ENCODE data around the gene RAB1B.
A peak's percentile ranks its signal among the peaks of the same experiment; 100 is the strongest.

The RAB1B gene

DNA sequence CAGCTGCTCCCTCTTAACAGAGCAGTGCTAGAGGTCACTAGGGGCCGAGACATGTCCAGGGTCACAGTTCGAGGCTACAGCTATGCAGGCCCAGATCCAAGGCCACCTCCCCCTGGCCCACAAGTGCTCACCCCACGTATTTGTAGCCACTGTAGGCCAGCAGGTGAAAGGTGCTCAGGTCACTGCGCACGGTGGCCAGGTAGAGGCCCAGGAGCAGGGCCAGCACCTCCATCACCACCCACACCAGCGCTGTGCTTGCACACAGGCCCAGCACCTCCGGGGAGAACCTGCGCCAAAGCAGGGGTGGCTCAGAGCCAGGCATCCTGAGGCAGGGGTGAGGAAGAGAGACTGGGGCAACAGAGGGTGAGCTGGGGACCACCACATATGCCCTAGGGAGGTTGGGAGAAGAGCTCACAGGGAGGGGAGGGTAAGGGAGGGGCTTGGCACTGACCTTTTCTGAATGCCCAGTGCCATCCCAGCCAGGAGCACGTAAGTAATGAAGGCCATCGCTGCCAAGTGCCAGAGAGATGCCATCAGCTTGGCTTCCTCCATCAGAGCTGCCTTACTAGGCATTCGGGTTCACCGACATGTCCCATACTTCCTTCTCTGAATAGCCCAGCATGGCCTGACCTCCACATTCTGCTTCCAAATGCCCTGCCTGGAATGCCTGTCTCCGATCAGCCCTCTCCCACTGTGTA, 17.0 kb downstream of the RAB1B start:
- no peak for DNase-seq

DNA sequence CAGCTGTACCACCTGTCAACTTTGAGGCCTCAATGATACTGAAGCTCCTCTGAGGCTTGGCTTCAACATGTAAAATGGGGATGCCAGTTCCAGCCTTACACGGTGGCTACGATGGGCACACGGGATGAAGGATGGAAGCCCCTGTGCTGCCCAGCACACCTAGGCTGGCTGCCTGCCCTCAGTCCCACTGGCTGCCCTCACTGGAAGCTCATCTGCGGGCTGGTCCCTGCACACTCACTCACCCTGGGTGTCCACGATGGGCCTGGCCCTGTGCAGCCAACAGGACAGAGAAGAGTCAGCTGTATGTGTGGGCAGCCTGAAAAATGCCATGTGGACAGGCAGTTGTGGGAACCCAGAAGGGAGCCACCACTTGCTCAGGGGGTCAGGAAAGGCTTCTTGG, 18.3 kb downstream of the RAB1B start:
- no peak for DNase-seq

DNA sequence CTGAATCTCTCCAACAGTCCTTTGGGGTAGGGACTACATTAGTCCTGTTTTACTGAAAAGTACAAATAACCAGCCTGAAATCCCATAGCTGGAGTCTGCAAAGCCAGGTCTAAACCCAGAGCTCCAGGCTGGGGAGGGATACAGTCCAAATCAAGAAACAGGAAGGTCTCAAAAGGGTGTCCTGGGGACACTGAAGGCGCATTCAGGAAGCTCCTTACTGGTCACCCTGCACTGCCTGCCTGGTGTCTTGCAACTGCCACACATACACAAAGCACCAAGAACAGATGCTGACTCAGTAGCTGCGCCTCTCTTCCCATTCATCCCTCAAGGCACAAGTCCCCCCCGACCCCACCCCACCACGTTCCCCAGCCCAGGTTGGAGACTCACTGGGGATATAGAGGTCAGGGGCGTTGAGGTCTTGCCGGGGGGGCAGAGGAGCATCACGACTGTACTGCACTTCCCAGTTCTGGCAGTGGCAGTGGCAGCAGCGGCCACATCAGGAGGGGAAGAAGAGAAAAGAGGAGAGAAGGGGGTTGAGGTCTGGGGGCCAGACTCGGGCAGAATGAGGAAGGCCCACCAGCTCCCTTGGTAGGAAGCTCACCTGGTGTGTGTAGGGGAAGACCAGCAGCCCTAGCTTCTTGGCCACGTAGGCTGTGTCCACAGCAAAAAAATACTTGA, 18.9 kb downstream of the RAB1B start:
- no peak for DNase-seq

DNA sequence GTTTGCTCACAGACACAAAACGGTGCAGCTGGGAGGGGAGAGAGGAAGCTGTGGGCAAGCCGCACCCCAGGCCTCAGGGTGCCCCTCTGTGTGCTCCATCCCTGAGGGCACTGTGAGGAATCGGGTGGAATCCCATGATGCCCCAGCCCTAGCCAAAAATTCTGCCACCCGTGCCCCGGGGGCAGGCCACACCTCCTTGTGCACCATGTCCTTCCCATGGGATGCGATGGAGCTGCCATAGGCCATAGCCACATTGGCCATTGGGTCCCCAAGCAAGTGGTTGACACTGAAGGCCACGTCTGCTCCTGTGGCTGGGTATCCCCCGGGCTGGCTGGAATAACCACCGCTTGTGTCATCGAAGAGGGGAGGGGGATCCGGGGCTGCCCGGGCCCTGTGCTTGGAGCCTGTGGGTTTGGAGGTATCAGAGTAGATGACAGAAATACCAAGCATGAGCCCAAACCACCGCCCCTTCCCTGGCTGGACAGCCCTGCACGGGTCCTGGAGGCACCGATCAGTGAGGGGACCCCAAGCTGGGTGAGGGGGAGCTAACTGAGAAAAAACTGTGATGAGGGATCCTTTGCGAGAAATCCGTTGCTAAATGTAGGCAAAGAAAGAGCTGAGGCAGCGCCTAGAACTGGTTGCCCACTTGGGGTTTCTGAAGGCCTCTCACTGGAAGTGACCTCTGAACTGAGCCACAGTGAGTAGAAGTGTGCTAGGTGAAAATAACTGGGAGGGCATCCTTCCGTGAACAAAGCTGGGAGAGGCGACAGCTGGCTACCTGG, 19.6 kb downstream of the RAB1B start:
- DNase-seq = no peak

DNA sequence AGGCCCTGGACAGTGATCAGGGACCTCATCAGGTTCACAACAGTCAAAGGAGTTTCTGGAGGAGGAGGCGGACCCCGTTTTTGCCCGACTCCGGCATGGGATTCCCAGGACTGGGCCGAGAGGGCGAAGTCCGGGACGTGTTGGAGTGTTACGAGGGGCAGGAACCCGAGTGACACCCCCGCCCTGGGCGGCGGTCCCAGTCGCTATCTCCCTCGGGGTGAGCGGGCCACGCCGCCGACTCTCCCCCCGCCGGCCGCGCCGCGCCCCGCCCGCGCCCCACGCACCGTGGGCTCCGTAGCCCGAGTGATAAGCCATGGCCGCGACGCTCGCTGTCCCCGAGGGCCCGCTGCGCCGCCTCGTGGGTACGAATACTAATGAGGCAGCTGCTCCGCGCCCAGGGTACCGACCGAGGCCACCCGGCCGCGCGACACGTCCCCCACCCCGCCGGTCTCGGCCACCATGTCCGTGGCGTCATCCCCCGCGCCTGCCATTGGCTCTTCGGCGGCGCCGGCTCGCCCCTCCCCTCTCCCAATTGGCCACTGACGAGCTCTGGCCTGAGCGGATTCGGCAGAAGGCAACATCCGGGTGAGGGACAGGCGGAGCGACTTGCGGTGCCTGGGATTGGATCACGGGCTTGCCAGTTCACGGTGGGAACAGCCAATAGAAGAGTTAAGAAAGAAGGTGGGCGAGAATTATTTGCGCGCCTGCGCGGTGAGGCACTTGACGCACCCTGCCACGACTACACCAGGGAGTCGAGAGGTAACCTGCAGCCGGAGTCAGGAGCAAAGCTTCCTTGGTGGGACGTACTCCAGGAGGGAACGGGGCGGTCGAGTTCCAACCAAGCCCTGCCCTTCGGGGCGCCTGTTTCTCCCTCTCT, 20.5 kb downstream of the RAB1B start, which contains the start of gene YIF1A:
YIF1A (minus strand) TSS at position 473 of the 877 bp plus-strand sequence; CDS start at position 315, 158 bp downstream.
- peak; percentile 100 for DNase-seq

DNA sequence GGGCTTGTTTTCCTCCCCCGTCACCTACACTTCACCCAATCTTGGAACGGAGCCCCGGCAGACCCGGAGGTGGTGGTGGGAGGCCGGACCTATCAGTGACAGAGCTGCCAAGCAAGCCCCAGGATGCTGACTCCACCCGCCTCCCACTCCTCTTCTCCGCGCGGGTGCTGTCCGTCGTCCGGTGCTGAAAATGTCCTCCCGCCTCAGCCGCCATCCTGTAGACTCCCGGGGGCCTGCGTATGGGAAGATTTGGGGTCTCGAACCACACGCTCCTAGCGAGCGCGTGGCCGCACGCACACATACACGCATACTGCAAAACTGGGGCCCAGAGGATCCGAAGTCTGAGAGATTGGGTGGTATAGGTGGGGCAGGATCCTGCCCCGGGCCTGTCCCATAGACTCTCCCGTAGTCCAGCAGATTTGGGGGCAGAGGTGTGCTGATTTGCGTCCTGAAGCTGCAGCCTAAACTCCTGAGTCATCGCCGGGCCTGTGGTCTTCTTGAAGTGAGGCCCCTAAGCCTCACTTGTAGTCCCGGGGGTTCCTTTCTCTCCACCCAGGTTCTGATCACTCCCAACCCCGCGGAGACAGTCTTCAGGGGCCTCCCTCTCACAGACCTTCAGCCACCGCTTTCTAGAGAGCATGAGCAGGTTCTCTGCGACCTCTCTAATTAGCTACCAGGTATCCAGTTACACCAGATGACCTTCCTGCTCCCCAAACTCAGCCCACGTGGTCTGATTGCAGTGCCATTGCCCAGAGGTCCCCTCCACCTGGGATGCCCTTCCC, 21.3 kb downstream of the RAB1B start:
- no peak for DNase-seq

DNA sequence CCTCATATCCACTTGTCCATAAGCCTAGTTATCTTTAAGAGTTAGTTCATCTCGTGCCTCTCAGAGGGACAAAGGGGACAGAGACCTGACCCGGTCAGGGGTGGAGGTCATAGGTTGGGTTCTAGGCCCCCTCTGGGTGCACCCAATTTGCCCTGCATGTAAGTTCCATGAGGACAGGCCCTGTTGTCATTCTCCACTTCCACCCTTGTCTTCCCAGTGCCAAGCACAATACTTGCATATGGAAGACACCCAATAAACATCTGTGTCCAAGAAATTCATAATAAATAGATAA, 21.8 kb downstream of the RAB1B start:
- DNase-seq = no peak

DNA sequence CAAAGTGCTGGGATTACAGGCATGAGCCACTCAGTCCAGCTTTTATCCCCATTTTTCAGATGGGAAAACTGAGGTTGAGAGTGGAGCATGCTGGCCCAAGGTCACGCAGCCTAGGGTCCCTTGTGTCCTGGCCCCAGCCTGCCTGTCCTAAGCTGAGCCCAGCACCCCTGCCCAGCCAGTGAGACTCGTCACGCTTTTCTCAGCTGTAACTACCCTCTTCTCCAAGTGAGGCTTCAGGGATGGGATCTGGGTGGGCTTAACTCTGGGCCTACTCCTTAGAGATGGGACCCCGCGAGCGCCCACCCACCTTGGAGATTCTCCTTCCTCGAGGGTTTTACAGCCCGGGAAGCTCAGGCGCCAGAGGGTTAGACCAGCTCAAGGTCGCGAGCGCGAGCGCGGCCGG, 22.9 kb downstream of the RAB1B start:
- no peak for DNase-seq

DNA sequence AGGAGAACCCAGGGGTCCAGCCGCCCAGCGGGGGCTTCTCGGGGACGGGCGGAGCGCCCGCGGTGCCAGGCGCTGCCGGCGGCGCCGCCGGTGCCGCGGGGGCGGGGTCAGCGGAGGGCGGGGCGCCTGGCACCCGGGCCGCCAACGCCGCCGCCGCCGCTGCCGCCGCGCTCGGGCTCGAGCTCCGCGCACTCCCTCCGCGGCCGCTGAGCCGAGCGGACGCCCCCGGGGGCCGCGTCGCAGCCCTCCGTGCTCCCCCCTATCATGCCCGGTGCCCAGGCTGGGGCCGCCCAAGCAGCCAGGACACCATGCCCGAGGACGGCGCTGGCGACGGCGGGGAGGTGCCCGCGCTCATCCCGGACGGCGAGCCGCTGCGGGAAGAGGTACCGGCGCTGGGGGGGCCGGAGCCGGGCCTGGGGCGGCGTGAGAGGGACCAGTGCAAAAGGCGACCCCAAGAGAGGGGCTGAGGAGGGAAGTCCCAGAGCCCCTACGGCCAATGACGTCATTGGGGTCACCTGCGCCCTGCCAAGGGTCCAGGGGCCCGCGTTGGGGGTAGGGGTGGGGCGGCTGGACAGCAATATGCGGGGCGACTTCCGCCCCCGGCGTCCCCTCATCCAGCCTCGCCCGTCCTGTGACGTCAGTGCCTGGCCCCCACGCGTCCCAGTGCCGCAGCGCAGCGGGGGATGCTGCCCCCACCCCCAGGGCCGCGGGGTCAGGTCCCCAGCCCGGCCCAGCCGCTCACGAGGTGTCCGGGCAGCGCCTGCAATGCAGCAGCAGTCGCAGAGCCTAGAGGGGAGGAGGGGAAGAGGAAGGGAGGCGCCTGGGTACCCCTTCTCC, 23.5 kb downstream of the RAB1B start, which contains the start of gene TMEM151A:
TMEM151A (plus strand) TSS at position 189 of the 837 bp plus-strand sequence; CDS start at position 309, 120 bp downstream.
- no peak for DNase-seq

DNA sequence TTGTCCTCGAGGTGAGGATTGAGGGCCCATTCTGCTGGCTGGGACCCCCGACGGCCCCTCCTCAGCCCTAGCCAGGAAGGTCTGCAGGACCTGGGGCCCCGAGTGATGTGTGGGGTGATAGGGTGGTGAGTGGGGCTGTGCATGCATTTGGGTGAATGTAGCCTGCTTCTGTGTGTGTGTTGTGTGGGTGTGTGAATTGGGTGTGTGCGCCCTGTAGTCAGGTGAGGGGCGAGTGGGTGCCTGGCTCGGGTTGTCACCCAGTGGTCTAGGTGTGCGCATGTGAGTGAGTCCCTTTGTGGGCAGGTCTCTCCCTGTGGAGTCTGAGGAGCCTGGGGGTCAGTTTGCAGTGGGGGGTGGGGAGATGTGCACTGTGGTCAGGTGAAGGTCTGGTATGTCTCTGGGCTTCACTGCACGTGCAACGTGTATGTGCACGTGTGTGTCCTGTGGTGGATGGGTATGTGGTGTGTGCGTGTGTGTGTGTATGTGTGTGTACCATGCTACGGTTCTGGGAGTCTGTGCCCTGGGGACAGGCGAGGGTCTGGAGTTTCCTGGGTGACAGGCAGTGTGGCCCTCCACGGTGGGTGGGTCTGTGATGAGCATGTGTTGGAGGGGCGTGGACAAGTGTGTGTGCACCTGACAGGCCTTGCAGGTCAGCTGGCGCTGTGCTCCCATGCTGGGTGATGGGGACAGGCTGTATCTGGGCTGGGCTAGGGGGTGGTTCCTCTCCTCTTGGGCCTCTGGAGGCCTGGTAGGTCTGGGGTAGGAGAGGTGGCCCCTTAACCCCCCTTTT, 24.3 kb downstream of the RAB1B start:
- no peak for DNase-seq

DNA sequence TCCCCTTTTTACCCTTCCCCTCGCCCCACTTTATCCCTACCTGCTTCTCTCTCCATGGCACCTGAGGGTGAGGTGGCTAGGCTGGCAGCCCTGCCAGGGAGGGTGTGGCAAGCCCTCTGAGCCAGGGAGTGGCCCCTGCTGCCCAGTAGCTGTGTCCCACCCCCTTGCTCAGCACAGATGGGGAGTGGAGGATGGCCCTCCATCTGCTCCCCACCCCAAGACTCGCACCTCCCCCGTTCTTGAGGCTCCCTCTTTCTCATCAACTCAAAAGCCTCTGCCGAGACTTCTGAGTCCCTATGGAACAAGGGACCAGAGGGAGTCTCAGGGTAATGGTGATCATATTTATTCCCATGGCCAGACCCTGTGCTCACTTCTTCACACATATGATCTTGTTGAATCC, 24.9 kb downstream of the RAB1B start:
- DNase-seq = no peak

DNA sequence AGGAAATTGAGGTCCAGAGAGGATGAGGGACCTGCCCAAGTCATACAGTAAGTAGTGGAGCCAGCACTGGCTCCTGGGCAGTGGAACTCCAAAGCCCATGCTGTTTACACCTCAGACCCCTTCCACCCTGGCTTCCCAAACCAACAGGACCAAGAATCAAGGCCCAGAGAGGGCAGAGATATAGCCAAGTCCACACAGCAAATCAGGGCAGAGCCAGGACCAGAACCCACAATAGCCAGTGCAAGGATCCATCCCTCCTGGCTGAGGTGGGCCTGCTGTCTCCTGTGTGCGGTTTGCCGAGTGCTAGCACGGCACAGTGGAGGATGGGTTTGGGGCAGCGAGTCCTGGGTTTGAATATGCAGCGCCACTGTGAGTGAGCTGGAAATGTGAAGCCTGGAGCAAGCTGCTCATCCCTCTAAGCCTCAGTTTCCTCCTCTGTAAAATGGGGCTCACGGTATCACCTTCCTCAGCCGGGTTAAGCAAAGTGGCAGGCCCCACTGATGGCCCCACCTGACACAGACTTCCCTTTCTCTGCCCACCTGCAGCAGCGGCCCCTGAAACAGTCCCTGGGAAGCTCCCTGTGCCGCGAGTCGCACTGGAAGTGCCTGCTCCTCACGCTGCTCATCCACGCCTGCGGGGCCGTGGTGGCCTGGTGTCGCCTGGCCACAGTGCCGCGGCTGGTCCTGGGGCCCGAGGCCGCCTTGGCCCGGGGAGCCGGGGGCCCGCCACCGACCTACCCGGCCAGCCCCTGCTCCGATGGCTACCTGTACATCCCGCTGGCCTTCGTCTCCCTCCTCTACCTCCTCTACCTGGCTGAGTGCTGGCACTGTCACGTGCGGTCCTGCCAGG, 25.6 kb downstream of the RAB1B start:
- no peak for DNase-seq

DNA sequence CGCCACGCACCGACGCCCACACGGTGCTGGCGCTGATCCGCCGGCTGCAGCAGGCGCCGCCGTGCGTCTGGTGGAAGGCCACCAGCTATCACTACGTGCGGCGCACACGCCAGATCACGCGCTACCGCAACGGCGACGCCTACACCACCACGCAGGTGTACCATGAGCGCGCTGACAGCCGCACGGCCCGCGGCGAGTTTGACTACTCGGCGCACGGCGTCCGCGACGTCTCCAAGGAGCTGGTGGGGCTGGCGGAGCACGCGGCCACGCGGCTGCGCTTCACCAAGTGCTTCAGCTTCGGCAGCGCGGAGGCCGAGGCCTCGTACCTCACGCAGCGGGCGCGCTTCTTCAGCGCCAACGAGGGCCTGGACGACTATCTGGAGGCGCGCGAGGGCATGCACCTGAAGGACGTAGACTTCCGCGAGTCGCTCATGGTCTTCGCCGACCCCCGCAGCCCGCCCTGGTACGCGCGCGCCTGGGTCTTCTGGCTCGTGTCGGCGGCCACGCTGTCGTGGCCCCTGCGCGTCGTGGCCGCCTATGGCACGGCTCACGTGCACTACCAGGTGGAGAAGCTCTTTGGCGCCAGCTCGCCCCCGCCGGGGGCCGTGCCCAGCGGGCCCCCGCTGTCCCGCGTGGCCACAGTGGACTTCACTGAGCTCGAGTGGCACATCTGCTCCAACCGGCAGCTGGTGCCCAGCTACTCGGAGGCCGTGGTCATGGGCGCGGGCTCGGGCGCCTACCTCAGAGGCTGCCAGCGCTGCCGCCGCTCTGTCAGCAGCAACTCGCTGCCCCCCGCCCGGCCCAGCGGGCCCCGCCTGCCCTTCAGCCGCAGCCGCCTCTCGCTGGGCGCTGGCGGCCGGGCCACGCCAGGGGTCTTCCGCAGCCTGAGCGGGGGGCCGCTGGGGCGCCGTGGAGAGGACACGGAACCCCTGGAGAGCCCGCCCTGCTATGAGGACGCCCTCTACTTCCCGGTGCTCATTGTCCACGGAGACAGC, 26.5 kb downstream of the RAB1B start:
- no peak for DNase-seq

DNA sequence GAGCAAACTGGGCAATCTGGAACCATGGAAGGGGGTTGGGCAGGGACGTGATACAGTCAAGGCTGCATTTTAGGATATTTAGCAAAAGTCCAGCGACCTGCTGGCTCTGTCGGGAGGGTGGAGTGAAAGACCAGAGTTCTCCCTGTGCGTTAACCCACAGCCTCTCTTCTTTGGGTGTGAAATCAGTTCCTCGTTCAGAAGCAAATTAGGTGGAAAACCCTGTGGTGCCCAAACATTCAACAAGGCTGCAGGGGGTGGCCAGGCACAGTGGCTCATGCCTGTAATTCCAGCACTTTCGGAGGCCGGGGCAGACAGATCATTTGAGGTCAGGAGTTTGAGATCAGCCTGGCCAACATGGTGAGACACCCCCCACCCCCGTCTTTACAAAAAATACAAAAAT, 29.2 kb downstream of the RAB1B start:
- DNase-seq = no peak

DNA sequence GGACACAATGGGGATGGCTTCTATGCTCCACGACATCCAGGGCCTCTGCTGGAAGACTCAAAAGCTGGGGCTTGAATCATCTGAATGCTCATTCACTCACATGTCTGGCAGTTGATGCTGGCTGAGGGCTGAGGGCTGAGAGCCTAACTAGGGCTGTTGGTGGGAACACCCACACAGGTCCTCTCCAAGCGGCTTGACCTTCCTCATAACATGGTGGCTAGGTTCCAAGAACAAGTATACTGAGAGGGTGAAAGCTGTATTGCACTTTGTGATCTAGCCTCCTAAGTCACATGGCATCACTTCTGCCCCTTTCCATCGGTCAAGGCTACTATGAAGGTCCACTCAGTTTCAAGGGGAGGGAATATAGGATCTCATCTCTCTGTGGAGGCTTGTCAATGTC, 30.7 kb downstream of the RAB1B start:
- no peak for DNase-seq

DNA sequence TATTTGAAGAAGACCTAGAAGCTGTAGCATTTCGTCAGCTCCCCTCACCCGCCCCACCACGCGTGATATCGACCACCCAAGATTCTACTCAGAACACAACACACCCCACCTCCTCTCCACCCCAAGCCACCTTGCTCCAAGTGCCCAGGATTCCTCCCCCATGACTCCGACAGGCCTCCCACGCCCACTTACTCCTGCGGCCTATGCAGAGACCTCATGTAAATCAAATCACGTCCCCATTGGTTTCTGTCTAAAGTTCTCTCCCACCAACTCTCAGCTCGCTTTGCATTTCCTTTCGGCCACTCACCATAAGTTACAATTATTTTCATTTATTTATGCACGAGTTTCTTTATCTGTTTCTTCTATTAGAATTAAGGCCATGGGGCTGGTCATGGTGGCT, 34.2 kb downstream of the RAB1B start:
- DNase-seq = no peak

DNA sequence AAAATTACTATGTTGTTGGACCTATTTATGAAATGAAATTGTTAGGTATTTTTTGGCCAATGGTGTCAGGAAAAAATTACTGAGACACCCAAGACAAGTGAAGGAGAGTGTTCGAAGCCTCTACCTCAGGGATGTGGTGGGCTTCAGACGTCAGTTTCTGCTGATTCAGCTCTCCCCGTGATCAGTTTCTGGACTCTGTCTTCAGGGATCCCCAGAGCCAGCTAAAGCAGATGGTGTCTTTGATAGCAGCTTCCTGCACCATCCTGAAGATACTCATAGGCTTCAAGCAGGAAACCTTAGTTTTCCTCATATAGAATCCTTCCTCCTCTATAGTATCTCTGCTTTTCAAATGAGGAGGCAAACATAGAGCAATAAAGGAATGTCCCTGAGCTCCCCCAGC, 41.0 kb downstream of the RAB1B start:
- DNase-seq = no peak

DNA sequence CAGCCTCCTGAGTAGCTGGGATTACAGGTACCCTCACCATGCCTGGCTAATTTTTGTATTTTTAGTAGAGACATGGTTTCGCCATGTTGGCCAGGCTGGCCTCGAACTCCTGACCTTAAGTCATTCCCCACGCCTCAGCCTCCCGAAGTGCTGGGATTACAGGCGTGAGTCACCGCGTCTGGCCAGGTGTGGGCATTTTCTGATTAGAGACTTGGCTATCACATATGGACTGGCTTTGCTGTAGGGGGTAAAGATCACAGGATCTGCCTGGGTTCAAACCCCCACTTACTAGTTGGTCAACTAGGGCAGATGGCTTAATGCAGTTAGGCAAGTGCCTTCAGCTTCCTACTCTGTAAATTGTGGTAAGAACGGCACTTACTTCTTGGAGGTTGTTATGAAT, 41.9 kb downstream of the RAB1B start:
- DNase-seq = no peak

Measured in fibroblast of skin of right biceps (primary cell).